VCaP (cell line): Measurements from ENCODE around the gene APOD.

ENCODE experiments used
- H3K27ac ChIP-seq: fragments of 450-650 bp; 2 replicates; pipeline ENCODE4 v1.5.1; 2017
- CTCF ChIP-seq: fragments of 450-650 bp; conservative IDR thresholded peaks from 2 replicates; pipeline ENCODE4 v1.5.1; 2017; ENCODE audit warnings: mild to moderate bottlenecking, moderate library complexity

The APOD gene

GRCh38 chr3:195577645-195578177 lies 6.0 kb downstream of the APOD start:
- H3K27ac ChIP-seq, result no peak overlapping the region
- no peak for TF ChIP-seq CTCF

GRCh38 chr3:195574497-195575304 lies 9.0 kb downstream of the APOD start:
- no peak for TF ChIP-seq CTCF
- H3K27ac ChIP-seq, result no peak overlapping the region

- no peak for TF ChIP-seq CTCF
- H3K27ac ChIP-seq, result no peak overlapping the region
Measured at GRCh38 chr3:195573611-195574496, 9.9 kb downstream of the APOD start.

GRCh38 chr3:195571361-195571760 lies 12.4 kb downstream of the APOD start:
- H3K27ac ChIP-seq, result no peak overlapping the region
- TF ChIP-seq CTCF, result no peak

GRCh38 chr3:195570912-195571311 lies 12.8 kb downstream of the APOD start:
- H3K27ac ChIP-seq, result no peak overlapping the region
- no peak for TF ChIP-seq CTCF

- H3K27ac ChIP-seq, result no peak overlapping the region
- TF ChIP-seq CTCF, result no peak
Measured at GRCh38 chr3:195570344-195570743, 13.4 kb downstream of the APOD start.

GRCh38 chr3:195568630-195569029 lies 15.1 kb downstream of the APOD start:
- H3K27ac ChIP-seq, result no peak overlapping the region
- no peak for TF ChIP-seq CTCF
